Neuronal stem cell (in vitro differentiated cells): ENCODE measurements around the gene HPCAL4.

Source experiments
- DNase-seq: peaks from one replicate; pipeline ENCODE4 v3.0.0-alpha.2; 2013; ENCODE audit warnings: low spot score
- H2AFZ ChIP-seq: one replicate; pipeline ENCODE4 v1.6.1; 2013; ENCODE audit warnings: mild to moderate bottlenecking, low read length, inconsistent platforms
- H2AK5ac ChIP-seq: 2 replicates; pipeline ENCODE4 v1.6.1; 2013; ENCODE audit warnings: low read depth, mild to moderate bottlenecking, inconsistent platforms, low read length, moderate library complexity, mixed read lengths
- H2BK120ac ChIP-seq: 2 replicates; pipeline ENCODE4 v1.6.1; 2013; ENCODE audit warnings: low read depth, mild to moderate bottlenecking, inconsistent platforms, low read length, moderate library complexity, mixed read lengths
- H2BK12ac ChIP-seq: one replicate; pipeline ENCODE4 v1.6.1; 2013; ENCODE audit warnings: low read length, inconsistent platforms
- H2BK15ac ChIP-seq: 2 replicates; pipeline ENCODE4 v1.6.1; 2013; ENCODE audit warnings: mild to moderate bottlenecking, low read length, inconsistent platforms, mixed read lengths
- H2BK5ac ChIP-seq: one replicate; pipeline ENCODE4 v1.6.1; 2013; ENCODE audit warnings: inconsistent platforms, mild to moderate bottlenecking, low read length, moderate library complexity
- H3K14ac ChIP-seq: one replicate; pipeline ENCODE4 v1.6.1; 2013; ENCODE audit warnings: low read length, inconsistent platforms
- H3K18ac ChIP-seq: 2 replicates; pipeline ENCODE4 v1.6.1; 2013; ENCODE audit warnings: low read length, inconsistent platforms
- H3K23ac ChIP-seq: 2 replicates; pipeline ENCODE4 v1.6.1; 2013; ENCODE audit warnings: low read depth, mild to moderate bottlenecking, mixed read lengths, low read length, inconsistent platforms; ENCODE audit not compliant: poor library complexity
- H3K27ac ChIP-seq: replicated peaks from 3 replicates; pipeline ENCODE4 v1.5.1; 2013; ENCODE audit warnings: low read length, inconsistent platforms
- H3K27me3 ChIP-seq, 3 experiments: 2 replicates each; pipeline ENCODE4 v1.6.1; 2013; ENCODE audit warnings: low read length in 3 of 3, mild to moderate bottlenecking in 2 of 3, inconsistent platforms in 1 of 3, low read depth in 1 of 3, mixed read lengths in 1 of 3, moderate library complexity in 1 of 3; ENCODE audit not compliant: control insufficient read depth in 3 of 3, insufficient read depth in 3 of 3
- H3K36me3 ChIP-seq, 2 donors: replicated peaks in 1 of 2; 2 replicates each; pipeline ENCODE4 v1.6.1; 2013; ENCODE audit warnings: low read length in 2 of 2; ENCODE audit not compliant: control insufficient read depth in 2 of 2, insufficient read depth in 2 of 2
- H3K4ac ChIP-seq: 2 replicates; pipeline ENCODE4 v1.6.1; 2013; ENCODE audit warnings: inconsistent platforms, mild to moderate bottlenecking, low read length, moderate library complexity
- H3K4me1 ChIP-seq, 2 donors: 1 replicate in 1 of 2; 2 replicates in 1 of 2; pipeline ENCODE4 v1.6.1; 2013; ENCODE audit warnings: low read length in 2 of 2, low read depth in 1 of 2; ENCODE audit not compliant: control insufficient read depth in 2 of 2, insufficient read depth in 1 of 2
- H3K4me2 ChIP-seq: one replicate; pipeline ENCODE4 v1.6.1; 2013; ENCODE audit warnings: mild to moderate bottlenecking, low read length, inconsistent platforms; ENCODE audit not compliant: insufficient read depth, poor library complexity, severe bottlenecking
- H3K4me3 ChIP-seq, 2 donors: 2 replicates each; pipeline ENCODE4 v1.5.1; 2013; ENCODE audit warnings: low read length in 2 of 2, mild to moderate bottlenecking in 2 of 2, inconsistent platforms in 1 of 2, moderate library complexity in 1 of 2
- H3K79me1 ChIP-seq: one replicate; pipeline ENCODE4 v1.6.1; 2013; ENCODE audit warnings: low read depth, mild to moderate bottlenecking, inconsistent platforms, low read length, moderate library complexity
- H3K9ac ChIP-seq: one replicate; pipeline ENCODE4 v1.6.1; 2013; ENCODE audit warnings: mild to moderate bottlenecking, low read depth, low read length, inconsistent platforms; ENCODE audit not compliant: poor library complexity
- H3K9me3 ChIP-seq, 2 donors: replicated peaks in 1 of 2; 2 replicates each; pipeline versions ENCODE3 to v1.6.1; 2013; ENCODE audit warnings: low read length in 2 of 2, mild to moderate bottlenecking in 2 of 2, inconsistent platforms in 1 of 2, low read depth in 1 of 2, mixed read lengths in 1 of 2, moderate library complexity in 1 of 2; ENCODE audit not compliant: control insufficient read depth in 2 of 2, insufficient read depth in 1 of 2
- H4K8ac ChIP-seq: one replicate; pipeline ENCODE4 v1.6.1; 2013; ENCODE audit warnings: low read depth, mild to moderate bottlenecking, inconsistent platforms, low read length, moderate library complexity
- H4K91ac ChIP-seq: one replicate; pipeline ENCODE4 v1.6.1; 2013; ENCODE audit warnings: low read length, low read depth, mild to moderate bottlenecking, inconsistent platforms; ENCODE audit not compliant: poor library complexity
- WGBS, 2 donors: extraction: QIAGEN DNeasy Blood & Tissue Kit; methylation state at CpG; one replicate each; pipeline ENCODE4 v1.1.7; 2013; ENCODE audit warnings: missing lambda C conversion rate in 2 of 2, mixed read lengths in 1 of 2; ENCODE audit not compliant: insufficient read length in 2 of 2, insufficient replicate concordance in 1 of 2; ENCODE audit errors: extremely low coverage in 2 of 2; 5-methylcytosine and 5-hydroxymethylcytosine counted together

HPCAL4 gene

GRCh38 chr1:39689214-39689613 is 2.0 kb downstream of the HPCAL4 start:
- H4K8ac ChIP-seq = no peak overlapping the region
- H3K27ac ChIP-seq = no peak overlapping the region
- H3K79me1 ChIP-seq = no peaks in the 10 kb centered on the region
- H3K14ac ChIP-seq = no peak overlapping the region
- no peak overlapping the region for H2AFZ ChIP-seq
- no peak overlapping the region for H3K9ac ChIP-seq
- H2AK5ac ChIP-seq = no peak overlapping the region
- H2BK5ac ChIP-seq = no peak overlapping the region
- no CpG with 5 or more reads among the region's 2 CpGs for WGBS, 2 donors
- no peak overlapping the region for H2BK120ac ChIP-seq
- no peak overlapping the region for H3K4ac ChIP-seq
- no peaks in the 10 kb centered on the region for H3K36me3 ChIP-seq
- peak overlapping the region in 1 of 2 donors; percentile 31 for H3K4me3 ChIP-seq
- no peak overlapping the region for H3K18ac ChIP-seq
- H3K4me2 ChIP-seq = no peak overlapping the region
- DNase-seq = no peak
- peaks cover 13 to 86% (median 67%) of the 10 kb centered on the region in 3 experiments for H3K27me3 ChIP-seq
- no peak overlapping the region for H2BK15ac ChIP-seq
- no peak overlapping the region for H2BK12ac ChIP-seq
- peaks cover 15 to 24% of the 10 kb centered on the region in 2 donors for H3K4me1 ChIP-seq
- peaks cover 0 to 3% of the 10 kb centered on the region in 2 donors for H3K9me3 ChIP-seq
- no peak overlapping the region for H4K91ac ChIP-seq
- no peak overlapping the region for H3K23ac ChIP-seq

GRCh38 chr1:39688706-39689105 is 2.5 kb downstream of the HPCAL4 start:
- Histone ChIP-seq H3K9me3 (peaks cover 0 to 3% of the 10 kb centered on the region in 2 donors), H2AFZ (no peak overlapping the region), H3K79me1 (no peaks in the 10 kb centered on the region), H2BK15ac (no peak overlapping the region), H2BK5ac (no peak overlapping the region), H3K14ac (no peak overlapping the region), H3K4me2 (no peak overlapping the region), H2BK120ac (no peak overlapping the region), H4K8ac (no peak overlapping the region), H2AK5ac (no peak overlapping the region), H2BK12ac (no peak overlapping the region), H3K4ac (no peak overlapping the region), H3K9ac (no peak overlapping the region), H4K91ac (no peak overlapping the region), H3K27me3 (peaks cover 15 to 88% (median 64%) of the 10 kb centered on the region in 3 experiments), H3K4me1 (peaks cover 15 to 24% of the 10 kb centered on the region in 2 donors), H3K27ac (no peak overlapping the region), H3K18ac (no peak overlapping the region), H3K23ac (no peak overlapping the region), H3K4me3 (no peak overlapping the region), H3K36me3 (no peaks in the 10 kb centered on the region)
- WGBS, 2 donors = no CpG with 5 or more reads among the region's 3 CpGs
- no peak for DNase-seq

- Histone ChIP-seq H3K36me3 (no peaks in the 10 kb centered on the region), H2BK120ac (no peak overlapping the region), H3K27me3 (peaks cover 16 to 86% (median 50%) of the 10 kb centered on the region in 3 experiments), H3K27ac (no peak overlapping the region), H3K9ac (no peak overlapping the region), H3K4me1 (peaks cover 15 to 22% of the 10 kb centered on the region in 2 donors), H2BK12ac (no peak overlapping the region), H3K4ac (no peak overlapping the region), H3K18ac (no peak overlapping the region), H2BK15ac (no peak overlapping the region), H3K9me3 (peaks cover 2 to 3% of the 10 kb centered on the region in 2 donors), H2AFZ (no peak overlapping the region), H4K8ac (no peak overlapping the region), H4K91ac (no peak overlapping the region), H3K79me1 (no peaks in the 10 kb centered on the region), H3K23ac (no peak overlapping the region), H3K14ac (no peak overlapping the region), H3K4me2 (no peak overlapping the region), H2BK5ac (no peak overlapping the region), H3K4me3 (no peak overlapping the region), H2AK5ac (no peak overlapping the region)
- WGBS, 2 donors = no CpG with 5 or more reads among the region's 2 CpGs
- DNase-seq = no peak
These were observed 4.0 kb downstream of the HPCAL4 start for GRCh38 chr1:39687243-39687642.

GRCh38 chr1:39685071-39685470 is 6.2 kb downstream of the HPCAL4 start:
- Histone ChIP-seq H2BK120ac (no peak overlapping the region), H3K23ac (no peak overlapping the region), H3K27ac (no peak overlapping the region), H3K4ac (no peak overlapping the region), H2BK5ac (no peak overlapping the region), H3K9me3 (peaks cover 2 to 3% of the 10 kb centered on the region in 2 donors), H2AFZ (no peak overlapping the region), H3K9ac (no peak overlapping the region), H2BK12ac (no peak overlapping the region), H3K4me2 (no peak overlapping the region), H3K4me3 (no peak overlapping the region), H2AK5ac (no peak overlapping the region), H3K36me3 (no peaks in the 10 kb centered on the region), H3K4me1 (peaks cover 5 to 10% of the 10 kb centered on the region in 2 donors), H2BK15ac (no peak overlapping the region), H3K18ac (no peak overlapping the region), H3K14ac (no peak overlapping the region), H3K27me3 (peaks cover 9 to 84% (median 29%) of the 10 kb centered on the region in 3 experiments), H3K79me1 (no peaks in the 10 kb centered on the region), H4K8ac (no peak overlapping the region), H4K91ac (no peak overlapping the region)
- no peak for DNase-seq
- WGBS, 2 donors = no CpG with 5 or more reads among the region's 3 CpGs
